ENCODE data around the gene ATXN3.

Gene ATXN3

DNA sequence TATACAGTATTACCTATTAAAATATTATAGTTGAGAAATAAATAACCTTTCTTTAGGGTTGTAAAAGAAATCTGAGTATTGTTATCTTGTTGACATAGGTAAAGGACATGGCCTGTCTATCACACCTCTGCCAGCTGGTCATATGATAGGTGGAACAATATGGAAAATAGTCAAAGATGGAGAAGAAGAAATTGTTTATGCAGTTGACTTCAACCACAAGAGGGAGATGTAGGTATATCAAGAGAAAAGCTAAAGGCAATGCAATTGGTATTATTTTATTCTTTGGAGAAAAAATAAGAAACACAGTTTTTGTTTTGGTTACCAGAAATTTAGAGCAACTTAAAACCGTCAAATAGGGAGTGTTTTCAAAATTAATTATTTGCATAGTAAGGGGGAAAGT is 28.9 kb upstream of the ATXN3 start:
- TF ChIP-seq, protein P1, sequence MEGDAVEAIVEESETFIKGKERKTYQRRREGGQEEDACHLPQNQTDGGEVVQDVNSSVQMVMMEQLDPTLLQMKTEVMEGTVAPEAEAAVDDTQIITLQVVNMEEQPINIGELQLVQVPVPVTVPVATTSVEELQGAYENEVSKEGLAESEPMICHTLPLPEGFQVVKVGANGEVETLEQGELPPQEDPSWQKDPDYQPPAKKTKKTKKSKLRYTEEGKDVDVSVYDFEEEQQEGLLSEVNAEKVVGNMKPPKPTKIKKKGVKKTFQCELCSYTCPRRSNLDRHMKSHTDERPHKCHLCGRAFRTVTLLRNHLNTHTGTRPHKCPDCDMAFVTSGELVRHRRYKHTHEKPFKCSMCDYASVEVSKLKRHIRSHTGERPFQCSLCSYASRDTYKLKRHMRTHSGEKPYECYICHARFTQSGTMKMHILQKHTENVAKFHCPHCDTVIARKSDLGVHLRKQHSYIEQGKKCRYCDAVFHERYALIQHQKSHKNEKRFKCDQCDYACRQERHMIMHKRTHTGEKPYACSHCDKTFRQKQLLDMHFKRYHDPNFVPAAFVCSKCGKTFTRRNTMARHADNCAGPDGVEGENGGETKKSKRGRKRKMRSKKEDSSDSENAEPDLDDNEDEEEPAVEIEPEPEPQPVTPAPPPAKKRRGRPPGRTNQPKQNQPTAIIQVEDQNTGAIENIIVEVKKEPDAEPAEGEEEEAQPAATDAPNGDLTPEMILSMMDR (IDR thresholded peaks at IDR 0.05; ENCODE audit: low read length, missing control alignments): peak; percentile 62
- no peak overlapping the region for H3K4me3 ChIP-seq (replicated peaks; ENCODE audit: low read depth, low read length)
- peak; percentile 69 for DNase-seq (ENCODE audit: low read depth)

DNA sequence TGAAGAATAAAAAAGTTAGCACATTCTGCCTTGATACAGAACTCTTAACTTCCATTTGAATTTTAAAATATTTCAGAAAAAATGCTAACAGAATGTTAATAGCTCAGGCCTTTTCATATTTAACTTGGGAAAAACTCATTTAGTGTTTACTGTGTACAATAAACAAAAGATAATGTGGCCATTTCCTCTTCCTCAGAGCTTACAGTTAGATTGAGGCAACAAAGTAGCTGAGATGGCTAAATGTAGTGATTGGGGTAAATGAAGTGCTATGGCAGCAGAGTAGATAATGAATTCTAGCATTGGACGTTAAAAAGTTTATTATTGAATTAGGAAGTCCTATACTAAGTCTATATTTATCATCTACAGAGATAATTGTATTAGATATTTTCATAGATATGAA is 28.1 kb upstream of the ATXN3 start:
- TF ChIP-seq, protein P1 (IDR thresholded peaks at IDR 0.05; ENCODE audit: low read length, missing control alignments): no peak
- H3K4me3 ChIP-seq (replicated peaks; ENCODE audit: low read depth, low read length): no peak overlapping the region
- DNase-seq (ENCODE audit: low read depth): no peak

DNA sequence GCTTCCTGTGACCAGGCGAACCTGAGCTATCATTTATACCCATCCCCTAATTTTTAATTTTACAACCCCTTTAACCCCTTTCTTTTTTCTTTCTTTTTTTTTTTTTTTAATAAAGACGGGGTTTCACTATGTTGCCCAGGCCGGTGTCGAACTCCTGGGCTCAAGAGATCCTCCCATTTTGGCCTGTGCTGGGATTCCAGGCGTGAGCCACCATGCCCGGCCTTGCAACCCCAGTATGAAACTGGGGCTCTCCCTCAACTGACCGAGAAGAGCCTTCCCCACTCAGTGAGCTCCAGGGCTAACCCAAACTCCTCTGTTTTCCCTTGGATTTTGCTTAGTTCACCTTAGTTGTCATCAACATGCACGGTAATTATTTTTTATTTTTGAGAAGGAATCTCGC is 16.4 kb upstream of the ATXN3 start:
- DNase-seq (ENCODE audit: low read depth): no peak
- TF ChIP-seq, protein P1 (IDR thresholded peaks at IDR 0.05; ENCODE audit: low read length, missing control alignments): no peak
- H3K4me3 ChIP-seq (replicated peaks; ENCODE audit: low read depth, low read length): peak overlapping the region; percentile 94

DNA sequence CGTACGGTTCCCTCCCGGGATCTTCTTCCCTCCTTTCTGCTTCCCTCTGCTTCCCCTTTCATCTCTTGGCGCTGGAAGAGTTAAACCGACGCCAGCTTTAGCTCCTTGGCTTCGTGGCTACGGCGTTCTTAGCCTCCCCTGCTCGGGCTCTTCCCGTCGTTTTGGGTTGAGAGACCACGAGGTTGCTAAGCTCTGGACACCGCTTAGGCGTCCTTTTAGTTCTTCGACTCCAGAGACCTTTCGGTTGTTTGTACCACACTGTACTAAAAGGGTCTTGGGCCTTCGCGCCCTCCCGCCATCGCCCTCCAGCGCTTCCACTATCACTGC is 15.9 kb upstream of the ATXN3 start:
- TF ChIP-seq, protein P1 (IDR thresholded peaks at IDR 0.05; ENCODE audit: low read length, missing control alignments): no peak
- peak overlapping the region; percentile 94 for H3K4me3 ChIP-seq (replicated peaks; ENCODE audit: low read depth, low read length)
- peak; percentile 28 for DNase-seq (ENCODE audit: low read depth)

DNA sequence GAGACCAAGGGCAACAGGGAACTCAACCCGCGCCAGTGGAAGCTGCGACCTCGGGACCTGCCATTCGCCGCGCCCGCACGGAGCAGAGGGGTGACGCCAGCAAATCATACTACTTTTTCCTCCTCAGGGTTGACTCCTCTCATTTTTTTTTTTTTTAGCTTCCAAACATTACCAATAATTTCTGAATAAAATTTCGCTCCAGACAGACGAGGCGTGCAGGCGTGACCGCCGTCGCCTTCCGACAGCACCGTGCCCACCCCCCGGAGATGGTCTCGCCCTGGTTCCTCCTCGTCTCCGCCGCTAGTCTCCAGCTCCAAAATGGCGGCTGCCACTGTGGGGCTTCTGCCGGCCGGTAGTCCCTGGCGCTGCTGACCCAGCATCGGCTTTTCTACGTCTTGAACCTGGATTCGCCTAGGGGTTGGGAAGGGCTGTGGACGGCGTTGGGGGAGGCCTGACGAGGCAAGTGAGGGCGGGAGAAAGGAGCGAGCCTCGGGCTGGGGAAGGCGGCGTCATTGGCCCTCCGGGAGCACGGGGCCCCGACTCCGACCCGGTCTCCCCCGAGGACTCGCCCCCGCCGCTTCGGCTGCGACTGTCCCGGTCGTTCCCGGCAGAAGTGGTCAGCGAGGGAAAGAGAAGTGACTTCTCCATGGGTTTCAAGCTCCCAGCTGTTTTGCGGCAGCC is 15.4 kb upstream of the ATXN3 start, which contains the start of the genes CPSF2 and NDUFB1:
TSS of gene CPSF2 (plus strand) at position 300 of the 681 bp plus-strand sequence. CDS start 9,016 bp downstream, outside the sequence.
TSS of gene NDUFB1 (minus strand) at position 37 of the 681 bp plus-strand sequence. CDS start 4,069 bp downstream, outside the sequence.
- DNase-seq (ENCODE audit: low read depth): peak; percentile 74
- H3K4me3 ChIP-seq (replicated peaks; ENCODE audit: low read depth, low read length): peak within 1 kb of the TSS; percentile 94
- TF ChIP-seq, protein P1 (IDR thresholded peaks at IDR 0.05; ENCODE audit: low read length, missing control alignments): no peak

DNA sequence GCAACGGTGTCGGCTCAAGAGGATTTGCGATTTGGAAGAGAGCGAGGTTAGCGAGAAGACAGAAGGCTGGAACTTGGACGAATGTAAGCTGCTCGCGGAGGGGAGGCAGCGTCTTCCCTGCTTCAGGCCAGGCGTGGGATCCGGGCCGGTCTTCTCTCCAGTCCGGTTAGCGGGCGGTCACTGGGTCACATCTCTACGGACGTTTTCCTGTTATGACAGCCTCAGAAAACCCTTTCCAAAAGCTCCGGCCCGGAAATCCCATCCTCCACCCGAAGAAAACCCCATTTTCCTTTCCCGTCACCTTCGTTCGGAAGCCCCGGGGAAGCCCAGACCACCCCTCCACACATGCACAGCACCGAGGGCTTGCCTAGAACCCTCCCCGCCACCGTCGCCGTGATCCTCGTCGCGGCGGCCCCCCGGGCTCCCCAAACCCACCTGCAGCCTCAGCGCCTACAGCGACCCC is 14.9 kb upstream of the ATXN3 start:
- H3K4me3 ChIP-seq (replicated peaks; ENCODE audit: low read depth, low read length): peak overlapping the region; percentile 94
- DNase-seq (ENCODE audit: low read depth): peak; percentile 49
- TF ChIP-seq, protein P1 (IDR thresholded peaks at IDR 0.05; ENCODE audit: low read length, missing control alignments): no peak

DNA sequence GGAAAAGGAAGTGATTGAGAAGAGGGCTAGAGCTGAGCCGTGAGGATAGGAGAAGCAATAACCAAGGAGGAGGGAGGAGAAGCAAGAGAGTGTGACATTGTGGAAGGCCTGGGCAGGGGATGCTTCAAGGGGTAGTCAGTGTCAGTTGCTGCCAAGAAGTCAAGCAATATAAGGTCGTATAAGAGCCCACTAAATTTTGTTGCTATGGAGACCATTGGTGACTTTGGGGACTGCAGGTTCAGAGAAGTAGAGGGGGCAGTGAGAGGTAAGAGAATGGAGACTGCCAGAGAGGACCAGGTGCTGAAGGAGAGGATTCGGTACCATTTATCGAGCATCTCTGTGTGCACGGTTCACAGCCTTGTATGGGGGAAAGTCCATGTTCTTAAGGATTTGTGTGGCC is 3.1 kb upstream of the ATXN3 start:
- TF ChIP-seq, protein P1 (IDR thresholded peaks at IDR 0.05; ENCODE audit: low read length, missing control alignments): no peak
- DNase-seq (ENCODE audit: low read depth): no peak
- H3K4me3 ChIP-seq (replicated peaks; ENCODE audit: low read depth, low read length): no peak overlapping the region

Data from fibroblast of pulmonary artery (primary cell).